Cardiac muscle cell (in vitro differentiated cells and primary cell): ENCODE results near the gene GNPAT. TPM values are rescaled to one million over a fixed set of nuclear protein-coding genes. Genes with fewer than 3 reads are reported as not detected.
A peak's percentile ranks its signal among the peaks of the same experiment; 100 is the strongest.

Source experiments
- DNase-seq, 2 donors: peaks; one replicate each; pipeline versions ENCODE4 v3.0.0 to v3.0.0-alpha.2; 2010 to 2017; ENCODE audit warnings: low read depth in 1 of 2, low spot score in 1 of 2
- H3K27ac ChIP-seq: fragments of 200-600 bp; sonication (generic); 2 replicates; pipeline ENCODE4 v1.5.1; 2016
- H3K27me3 ChIP-seq: fragments of 200-600 bp; sonication (generic); 2 replicates; pipeline ENCODE4 v1.6.0; 2016; ENCODE audit warnings: control low read depth
- H3K36me3 ChIP-seq: fragments of 200-600 bp; sonication (generic); 2 replicates; pipeline ENCODE4 v1.5.1; 2016; ENCODE audit warnings: control low read depth
- H3K4me1 ChIP-seq: fragments of 200-600 bp; sonication (generic); 2 replicates; pipeline ENCODE4 v1.8.1; 2017; ENCODE audit warnings: low read depth, mild to moderate bottlenecking, mixed run types
- H3K4me3 ChIP-seq: fragments of 200-600 bp; sonication (generic); 2 replicates; pipeline ENCODE4 v1.5.1; 2016; ENCODE audit warnings: mild to moderate bottlenecking
- H3K9me3 ChIP-seq: fragments of 200-600 bp; sonication (generic); 2 replicates; pipeline ENCODE4 v1.5.1; 2017; ENCODE audit warnings: low read depth, mild to moderate bottlenecking, control low read depth
- polyA plus RNA-seq: library from polyadenylated mRNA; unstranded; fragments of >200 nt; fragmentation: Nextera tagmentation; extraction: Ambion mirVana; gene quantifications from 2 replicates; pipeline ENCODE4 v1.2.1, GENCODE V29; 2016
- total RNA-seq: library from RNA; depleted of rRNA; stranded (reverse); fragments of >200 nt; gene quantifications from 2 replicates; pipeline ENCODE4 v1.2.3, GENCODE V29; 2016
- TF ChIP-seq, protein P1 (sequence below): IDR thresholded peaks from 2 replicates; pipeline ENCODE4 v1.5.1; 2012; ENCODE audit warnings: low read depth, mild to moderate bottlenecking, low read length

Gene GNPAT
- total and polyA plus RNA-seq, 2 experiments from 2014 or later: 36.5 to 61.6 TPM

DNA sequence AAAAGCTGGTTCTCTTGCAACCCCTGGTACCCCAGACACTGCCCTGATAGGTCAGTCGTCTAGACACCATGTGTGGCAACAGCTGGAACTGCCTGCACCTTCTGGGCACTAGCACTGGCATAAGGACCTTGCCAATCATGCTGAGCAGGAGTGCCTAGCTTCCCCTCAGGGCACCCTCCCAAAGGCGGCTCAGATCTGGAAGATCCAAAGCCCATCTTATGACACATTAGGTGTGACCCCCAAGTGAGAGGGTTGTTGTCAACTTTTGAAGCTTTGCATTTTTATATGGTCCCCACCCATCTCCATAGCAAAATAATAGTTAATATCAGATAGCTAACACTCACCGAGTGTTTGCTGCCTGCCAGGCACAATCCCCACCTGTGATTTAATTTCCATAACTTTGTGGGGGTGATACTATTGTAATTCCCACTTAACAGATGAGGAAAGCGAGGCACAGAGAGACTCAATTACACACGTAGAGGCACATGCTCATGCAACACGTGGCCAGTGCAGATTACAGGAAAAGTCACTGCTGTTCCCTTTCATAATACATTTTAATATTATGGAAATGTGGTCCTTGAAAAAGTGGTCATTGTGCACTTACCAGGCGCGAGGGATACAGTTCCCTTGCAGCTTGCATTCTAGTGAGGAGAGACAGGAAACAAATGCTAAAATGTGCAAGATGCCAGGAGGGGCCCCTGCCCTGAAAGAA, 70.9 kb downstream of the GNPAT start:
- no peaks in the 10 kb centered on the region for H3K27me3 ChIP-seq
- no peaks in the 10 kb centered on the region for H3K36me3 ChIP-seq
- DNase-seq: no peak
- no peaks in the 10 kb centered on the region for H3K4me1 ChIP-seq
- no peaks in the 10 kb centered on the region for H3K9me3 ChIP-seq
- TF ChIP-seq, protein P1, sequence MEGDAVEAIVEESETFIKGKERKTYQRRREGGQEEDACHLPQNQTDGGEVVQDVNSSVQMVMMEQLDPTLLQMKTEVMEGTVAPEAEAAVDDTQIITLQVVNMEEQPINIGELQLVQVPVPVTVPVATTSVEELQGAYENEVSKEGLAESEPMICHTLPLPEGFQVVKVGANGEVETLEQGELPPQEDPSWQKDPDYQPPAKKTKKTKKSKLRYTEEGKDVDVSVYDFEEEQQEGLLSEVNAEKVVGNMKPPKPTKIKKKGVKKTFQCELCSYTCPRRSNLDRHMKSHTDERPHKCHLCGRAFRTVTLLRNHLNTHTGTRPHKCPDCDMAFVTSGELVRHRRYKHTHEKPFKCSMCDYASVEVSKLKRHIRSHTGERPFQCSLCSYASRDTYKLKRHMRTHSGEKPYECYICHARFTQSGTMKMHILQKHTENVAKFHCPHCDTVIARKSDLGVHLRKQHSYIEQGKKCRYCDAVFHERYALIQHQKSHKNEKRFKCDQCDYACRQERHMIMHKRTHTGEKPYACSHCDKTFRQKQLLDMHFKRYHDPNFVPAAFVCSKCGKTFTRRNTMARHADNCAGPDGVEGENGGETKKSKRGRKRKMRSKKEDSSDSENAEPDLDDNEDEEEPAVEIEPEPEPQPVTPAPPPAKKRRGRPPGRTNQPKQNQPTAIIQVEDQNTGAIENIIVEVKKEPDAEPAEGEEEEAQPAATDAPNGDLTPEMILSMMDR: no peak
- no peak overlapping the region for H3K4me3 ChIP-seq
- no peak overlapping the region for H3K27ac ChIP-seq

DNA sequence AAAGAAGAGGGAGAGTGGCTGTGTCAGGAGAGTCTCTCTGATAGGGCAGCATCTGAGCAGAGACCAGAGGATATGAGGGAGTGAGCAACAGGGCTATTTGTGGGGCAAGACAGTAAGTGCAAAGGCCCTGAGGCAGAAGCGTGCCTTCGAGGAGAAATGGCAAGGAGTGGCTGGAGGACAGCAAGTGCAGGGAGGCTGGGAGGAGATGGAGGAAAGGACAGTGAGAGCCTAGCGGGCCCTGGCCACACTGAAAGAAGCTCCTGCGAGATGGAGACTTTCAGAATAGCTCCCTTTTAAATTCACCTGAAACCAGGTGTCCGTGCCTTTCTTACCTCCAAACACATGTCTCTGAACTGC, 71.4 kb downstream of the GNPAT start:
- TF ChIP-seq, protein P1: no peak

DNA sequence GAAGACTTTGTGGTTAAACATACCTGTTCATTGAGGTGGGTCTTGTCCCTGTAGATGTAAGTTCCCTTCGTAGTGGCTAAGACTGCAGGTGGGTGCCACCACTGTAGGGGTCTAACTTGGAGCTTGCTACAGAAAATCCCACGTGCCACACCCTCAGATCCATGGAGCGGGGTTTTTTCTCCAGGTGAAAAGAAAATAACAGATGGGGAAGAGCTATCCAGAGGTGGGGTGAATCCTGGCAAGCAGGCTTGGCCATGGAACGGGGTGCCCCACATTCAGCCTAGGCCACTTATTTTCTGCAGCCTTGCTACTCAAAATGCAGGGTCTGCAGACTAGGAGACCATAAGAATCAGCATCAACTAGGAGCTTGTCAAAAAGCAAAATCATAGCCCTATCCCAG, 72.6 kb downstream of the GNPAT start:
- Histone ChIP-seq H3K4me1 (no peaks in the 10 kb centered on the region), H3K36me3 (no peaks in the 10 kb centered on the region), H3K27ac (no peak overlapping the region), H3K4me3 (no peak overlapping the region), H3K27me3 (no peaks in the 10 kb centered on the region), H3K9me3 (no peaks in the 10 kb centered on the region)
- DNase-seq: no peak
- TF ChIP-seq, protein P1: no peak

More for the DNA sequence above, 71.4 kb downstream of the GNPAT start:
- Histone ChIP-seq H3K4me1 (no peaks in the 10 kb centered on the region), H3K27ac (no peak overlapping the region), H3K9me3 (no peaks in the 10 kb centered on the region), H3K27me3 (no peaks in the 10 kb centered on the region), H3K4me3 (no peak overlapping the region), H3K36me3 (no peaks in the 10 kb centered on the region)
- no peak for DNase-seq

DNA sequence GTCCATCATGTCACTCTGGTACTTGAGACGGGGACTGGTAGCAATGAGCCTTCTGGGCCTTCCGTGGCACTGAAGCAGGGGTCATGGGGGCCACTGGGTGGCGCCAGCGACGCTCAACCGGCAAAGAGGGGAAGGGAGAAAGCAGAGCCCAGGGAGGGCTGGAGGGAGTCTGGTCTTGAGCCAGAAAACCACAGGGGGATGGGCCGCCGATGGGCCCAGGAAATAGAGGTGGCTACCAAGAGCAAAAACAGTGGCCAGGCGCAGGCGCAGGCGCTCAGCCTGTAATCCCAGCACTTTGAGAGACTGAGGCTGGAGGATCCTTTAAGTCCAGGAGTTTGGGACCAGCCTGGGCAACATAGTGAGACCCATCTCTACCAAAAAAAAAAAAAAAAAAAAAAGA, 74.9 kb downstream of the GNPAT start:
- Histone ChIP-seq H3K9me3 (no peaks in the 10 kb centered on the region), H3K27me3 (no peaks in the 10 kb centered on the region), H3K4me1 (no peaks in the 10 kb centered on the region), H3K4me3 (no peak overlapping the region), H3K36me3 (no peaks in the 10 kb centered on the region), H3K27ac (no peak overlapping the region)
- TF ChIP-seq, protein P1: peak; percentile 74
- peak; percentile 32 to 65 for DNase-seq

DNA sequence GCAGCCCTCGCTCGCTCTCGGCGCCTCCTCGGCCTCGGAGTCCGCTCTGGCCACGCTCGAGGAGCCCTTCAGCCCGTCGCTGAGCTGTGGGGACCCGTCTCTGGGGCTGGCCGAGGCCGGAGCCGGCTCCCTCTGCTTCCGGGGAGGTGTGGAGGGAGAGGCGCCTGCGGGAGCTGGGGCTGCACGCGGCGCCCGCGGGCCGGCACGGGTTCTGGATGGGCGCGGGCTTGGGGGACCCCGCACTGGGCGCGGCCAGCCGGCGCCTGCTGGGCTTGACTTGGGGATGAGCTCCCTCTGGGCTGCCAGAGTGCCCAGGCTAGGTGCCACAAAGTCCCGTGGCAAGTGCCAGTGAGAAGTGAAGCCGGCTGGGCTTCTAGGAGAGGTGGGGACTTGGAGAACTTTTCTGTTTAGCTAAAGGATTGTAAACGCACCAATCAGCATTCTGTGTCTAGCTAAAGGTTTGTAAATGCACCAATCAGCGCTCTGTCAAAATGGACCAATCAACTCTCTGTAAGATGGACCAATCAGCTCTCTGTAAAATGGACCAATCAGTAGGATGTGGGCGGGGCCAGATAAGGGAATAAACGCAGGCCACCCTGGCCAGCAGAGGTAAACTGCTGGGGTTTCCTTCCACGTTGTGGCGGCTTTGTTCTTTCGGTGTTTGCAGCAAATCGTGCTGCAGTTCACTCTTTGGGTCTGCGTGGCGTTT, 76.4 kb downstream of the GNPAT start:
- TF ChIP-seq, protein P1: no peak
- H3K4me3 ChIP-seq: no peak overlapping the region
- no peaks in the 10 kb centered on the region for H3K9me3 ChIP-seq
- no peaks in the 10 kb centered on the region for H3K27me3 ChIP-seq
- no peak for DNase-seq
- no peaks in the 10 kb centered on the region for H3K4me1 ChIP-seq
- H3K36me3 ChIP-seq: no peaks in the 10 kb centered on the region
- H3K27ac ChIP-seq: no peak overlapping the region
